ENCODE results near the gene ARL5B.

Gene ARL5B

GRCh38 chr10:18703521-18703920 is 44.3 kb downstream of the ARL5B start:
- no peak for DNase-seq (ENCODE audit: low read depth)

GRCh38 chr10:18710201-18710653 is 51.0 kb downstream of the ARL5B start:
- no peak for DNase-seq (ENCODE audit: low read depth)

- DNase-seq (ENCODE audit: low read depth), result no peak
Measured at GRCh38 chr10:18713077-18713476, 53.8 kb downstream of the ARL5B start.

- no peak for DNase-seq (ENCODE audit: low read depth)
Measured at GRCh38 chr10:18718991-18719390, 59.8 kb downstream of the ARL5B start.

- DNase-seq (ENCODE audit: low read depth), result no peak
Measured at GRCh38 chr10:18719811-18720210, 60.6 kb downstream of the ARL5B start.

GRCh38 chr10:18721067-18721466 is 61.8 kb downstream of the ARL5B start:
- no peak for DNase-seq (ENCODE audit: low read depth)

GRCh38 chr10:18723801-18724200 is 64.6 kb downstream of the ARL5B start:
- no peak for DNase-seq (ENCODE audit: low read depth)
